ENCODE results near the gene CDC27.

- TF ChIP-seq CTCF (conservative IDR thresholded peaks at IDR 0.05; ENCODE audit: low read depth, low read length), result no peak
- no peak for TF ChIP-seq EZH2 (IDR thresholded peaks at IDR 0.05; ENCODE audit: borderline replicate concordance, low read depth, low read length, poor library complexity, severe bottlenecking)
Measured at GRCh38 chr17:47238321-47239010, 49.4 kb upstream of the CDC27 start.
